ENCODE results near the gene RCSD1. TPM values are rescaled to one million over a fixed set of nuclear protein-coding genes. Genes with fewer than 3 reads are reported as not detected.

The RCSD1 gene
- total and polyA plus RNA-seq, 2 of the 13 experiments (the other 11 are each of a cell fraction or from before 2014, with no cell fraction given) = not detected

- TF ChIP-seq, protein P1, sequence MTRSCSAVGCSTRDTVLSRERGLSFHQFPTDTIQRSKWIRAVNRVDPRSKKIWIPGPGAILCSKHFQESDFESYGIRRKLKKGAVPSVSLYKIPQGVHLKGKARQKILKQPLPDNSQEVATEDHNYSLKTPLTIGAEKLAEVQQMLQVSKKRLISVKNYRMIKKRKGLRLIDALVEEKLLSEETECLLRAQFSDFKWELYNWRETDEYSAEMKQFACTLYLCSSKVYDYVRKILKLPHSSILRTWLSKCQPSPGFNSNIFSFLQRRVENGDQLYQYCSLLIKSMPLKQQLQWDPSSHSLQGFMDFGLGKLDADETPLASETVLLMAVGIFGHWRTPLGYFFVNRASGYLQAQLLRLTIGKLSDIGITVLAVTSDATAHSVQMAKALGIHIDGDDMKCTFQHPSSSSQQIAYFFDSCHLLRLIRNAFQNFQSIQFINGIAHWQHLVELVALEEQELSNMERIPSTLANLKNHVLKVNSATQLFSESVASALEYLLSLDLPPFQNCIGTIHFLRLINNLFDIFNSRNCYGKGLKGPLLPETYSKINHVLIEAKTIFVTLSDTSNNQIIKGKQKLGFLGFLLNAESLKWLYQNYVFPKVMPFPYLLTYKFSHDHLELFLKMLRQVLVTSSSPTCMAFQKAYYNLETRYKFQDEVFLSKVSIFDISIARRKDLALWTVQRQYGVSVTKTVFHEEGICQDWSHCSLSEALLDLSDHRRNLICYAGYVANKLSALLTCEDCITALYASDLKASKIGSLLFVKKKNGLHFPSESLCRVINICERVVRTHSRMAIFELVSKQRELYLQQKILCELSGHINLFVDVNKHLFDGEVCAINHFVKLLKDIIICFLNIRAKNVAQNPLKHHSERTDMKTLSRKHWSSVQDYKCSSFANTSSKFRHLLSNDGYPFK (CRISPR knock-in tag; IDR thresholded peaks at IDR 0.05; ENCODE audit: borderline replicate concordance) = no peak
- TF ChIP-seq, protein P2, sequence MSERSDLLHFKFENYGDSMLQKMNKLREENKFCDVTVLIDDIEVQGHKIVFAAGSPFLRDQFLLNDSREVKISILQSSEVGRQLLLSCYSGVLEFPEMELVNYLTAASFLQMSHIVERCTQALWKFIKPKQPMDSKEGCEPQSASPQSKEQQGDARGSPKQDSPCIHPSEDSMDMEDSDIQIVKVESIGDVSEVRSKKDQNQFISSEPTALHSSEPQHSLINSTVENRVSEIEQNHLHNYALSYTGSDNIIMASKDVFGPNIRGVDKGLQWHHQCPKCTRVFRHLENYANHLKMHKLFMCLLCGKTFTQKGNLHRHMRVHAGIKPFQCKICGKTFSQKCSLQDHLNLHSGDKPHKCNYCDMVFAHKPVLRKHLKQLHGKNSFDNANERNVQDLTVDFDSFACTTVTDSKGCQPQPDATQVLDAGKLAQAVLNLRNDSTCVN (CRISPR knock-in tag; IDR thresholded peaks at IDR 0.05; ENCODE audit: borderline replicate concordance) = peak; percentile 42; the same call in 1 of the 2 replicates
- no peak for TF ChIP-seq PITX1 (CRISPR knock-in tag; IDR thresholded peaks at IDR 0.05)
- TF ChIP-seq BORCS8-MEF2B (CRISPR knock-in tag; IDR thresholded peaks at IDR 0.05) = 0 out of 2 replicates have a peak, but pooled peaks have one; percentile 42
- TF ChIP-seq ZBTB7A (CRISPR knock-in tag; IDR thresholded peaks at IDR 0.05) = 0 out of 2 replicates have a peak, but pooled peaks have one; percentile 37
- TF ChIP-seq GATAD1 (CRISPR knock-in tag; IDR thresholded peaks at IDR 0.05) = no peak
- TF ChIP-seq ZNF530 (CRISPR knock-in tag; IDR thresholded peaks at IDR 0.05; ENCODE audit: low read depth) = no peak
- TF ChIP-seq ZNF766 (CRISPR knock-in tag; IDR thresholded peaks at IDR 0.05; ENCODE audit: borderline replicate concordance) = no peak
- TF ChIP-seq POLR2AphosphoS2 (IDR thresholded peaks at IDR 0.05; ENCODE audit: low read depth, low read length) = no peak
- TF ChIP-seq ZFP91 (CRISPR knock-in tag; IDR thresholded peaks at IDR 0.05; ENCODE audit: borderline replicate concordance) = peak; percentile 78; the same call in 1 of the 2 replicates
- no peak for TF ChIP-seq NFYB (CRISPR knock-in tag; IDR thresholded peaks at IDR 0.05)
- TF ChIP-seq ZFX (CRISPR knock-in tag; IDR thresholded peaks at IDR 0.05; ENCODE audit: low read depth) = peak; percentile 80
- TF ChIP-seq GRHL1 (CRISPR knock-in tag; conservative IDR thresholded peaks at IDR 0.05) = no peak
- TF ChIP-seq, protein P3, sequence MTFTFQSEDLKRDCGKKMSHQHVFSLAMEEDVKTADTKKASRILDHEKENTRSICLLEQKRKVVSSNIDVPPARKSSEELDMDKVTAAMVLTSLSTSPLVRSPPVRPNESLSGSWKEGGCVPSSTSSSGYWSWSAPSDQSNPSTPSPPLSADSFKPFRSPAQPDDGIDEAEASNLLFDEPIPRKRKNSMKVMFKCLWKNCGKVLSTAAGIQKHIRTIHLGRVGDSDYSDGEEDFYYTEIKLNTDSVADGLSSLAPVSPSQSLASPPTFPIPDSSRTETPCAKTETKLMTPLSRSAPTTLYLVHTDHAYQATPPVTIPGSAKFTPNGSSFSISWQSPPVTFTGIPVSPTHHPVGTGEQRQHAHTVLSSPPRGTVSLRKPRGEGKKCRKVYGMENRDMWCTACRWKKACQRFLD (CRISPR knock-in tag; IDR thresholded peaks at IDR 0.05; ENCODE audit: borderline replicate concordance) = peak; percentile 53; the same call in 1 of the 2 replicates
- 0 out of 2 replicates have a peak, but pooled peaks have one; percentile 33 for TF ChIP-seq FOXC1 (CRISPR knock-in tag; IDR thresholded peaks at IDR 0.05; ENCODE audit: borderline replicate concordance)
These were observed 92.3 kb downstream of the RCSD1 start (continued) for GRCh38 chr1:167722152-167722869.
